Measurements from ENCODE around the gene GNRH2.

GRCh38 chr20:3045816-3046676 lies 2.6 kb downstream of the GNRH2 start, which contains the start of gene MRPS26:
- TF ChIP-seq EZH2 (IDR thresholded peaks at IDR 0.05; ENCODE audit: borderline replicate concordance, low read depth, low read length, severe bottlenecking) (no peak), CTCF (IDR thresholded peaks at IDR 0.05; ENCODE audit: extremely low read depth in 1 of 2, insufficient read depth in 1 of 2, low read depth in 1 of 2, low read length in 2 of 2) (no peak), POLR2AphosphoS5 (IDR thresholded peaks at IDR 0.05; ENCODE audit: insufficient read depth, low read depth, low read length) (peak; percentile 82), POLR2A (IDR thresholded peaks at IDR 0.05; ENCODE audit: low read depth, low read length) (peak; percentile 66), MYC (IDR thresholded peaks at IDR 0.05; ENCODE audit: low read depth, low read length) (no peak)
